NCI-H146 treated with DMSO at 0.1 percent for 48 hours (cell line): ENCODE data around the gene TEX51.

Experiments used
- DNase-seq: peaks from one replicate; lab custom pipeline; 2025; ENCODE audit not compliant: unreplicated experiment; lab: John Stamatoyannopoulos, UW

The TEX51 gene

DNA sequence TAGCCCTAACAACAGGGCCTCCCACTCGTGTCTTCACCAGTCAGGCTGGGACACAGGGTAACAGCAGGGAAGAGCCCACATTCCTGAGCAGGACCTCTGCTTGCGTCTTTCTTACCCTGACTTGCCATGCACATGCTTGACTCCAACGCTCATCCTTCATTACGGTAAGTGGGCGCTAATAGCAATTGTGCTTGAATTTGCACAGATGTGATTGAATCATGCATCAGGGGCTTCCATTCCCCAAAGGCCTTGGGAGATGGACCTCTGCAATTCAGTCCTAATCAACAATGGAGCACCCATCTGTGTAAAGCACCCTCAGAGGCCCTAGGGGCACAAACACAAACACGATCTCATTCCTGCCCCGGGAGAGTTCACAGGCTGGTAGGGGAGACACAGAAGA is 13.5 kb downstream of the TEX51 start:
- no peak for DNase-seq

DNA sequence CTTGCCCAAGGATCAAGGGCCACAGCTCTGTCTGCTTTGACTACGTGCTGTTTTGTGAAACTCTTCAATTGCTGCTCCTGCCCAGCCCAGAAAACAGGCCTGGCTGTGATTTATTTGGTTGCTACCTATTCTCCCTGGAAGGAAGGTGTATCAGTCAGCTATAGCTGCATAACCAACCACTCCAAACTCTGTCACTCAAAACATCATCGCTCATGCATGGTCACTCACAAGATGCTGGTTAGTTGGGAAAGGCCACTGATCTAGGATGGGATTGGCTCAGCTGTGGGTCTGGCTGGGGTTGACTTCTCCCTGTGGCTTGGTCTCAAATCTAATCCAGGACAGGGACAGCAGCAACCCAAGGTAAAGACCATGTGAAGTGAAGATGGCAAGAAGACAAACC is 14.6 kb downstream of the TEX51 start:
- DNase-seq, result no peak

DNA sequence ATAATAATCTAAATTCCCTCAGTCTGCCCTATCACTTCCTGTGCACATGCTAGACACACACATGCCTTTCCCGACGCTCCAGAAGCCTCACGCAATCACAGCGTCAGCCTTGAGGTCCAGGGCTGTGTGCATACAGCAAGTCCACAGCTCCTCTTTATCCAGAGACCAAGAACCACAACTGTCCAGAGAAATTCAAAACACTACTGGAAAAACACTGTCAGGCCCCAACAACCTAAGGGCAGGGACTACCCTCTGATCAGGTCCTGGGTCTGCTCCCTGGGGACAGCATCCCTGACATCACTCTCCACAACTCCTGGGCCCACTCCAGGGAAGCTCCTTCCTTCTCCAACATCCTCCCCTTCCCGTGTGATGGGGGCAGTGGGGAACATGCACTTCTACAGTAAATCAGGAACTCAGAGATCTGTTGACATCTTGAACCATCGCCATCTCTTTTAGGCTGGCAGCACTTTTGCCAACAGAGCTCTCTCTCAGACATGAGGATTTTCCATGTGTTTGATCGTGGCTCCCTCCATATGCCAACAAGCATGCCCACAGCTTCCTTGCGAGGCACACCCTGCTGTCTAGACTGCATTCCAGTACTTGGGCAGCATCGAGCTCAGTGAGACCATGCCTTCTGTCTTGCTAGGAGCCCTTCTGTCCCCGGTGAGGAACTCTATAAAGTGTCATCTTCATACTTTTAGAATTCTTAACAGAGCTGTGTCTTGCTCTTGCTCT is 15.4 kb downstream of the TEX51 start:
- DNase-seq, result no peak

DNA sequence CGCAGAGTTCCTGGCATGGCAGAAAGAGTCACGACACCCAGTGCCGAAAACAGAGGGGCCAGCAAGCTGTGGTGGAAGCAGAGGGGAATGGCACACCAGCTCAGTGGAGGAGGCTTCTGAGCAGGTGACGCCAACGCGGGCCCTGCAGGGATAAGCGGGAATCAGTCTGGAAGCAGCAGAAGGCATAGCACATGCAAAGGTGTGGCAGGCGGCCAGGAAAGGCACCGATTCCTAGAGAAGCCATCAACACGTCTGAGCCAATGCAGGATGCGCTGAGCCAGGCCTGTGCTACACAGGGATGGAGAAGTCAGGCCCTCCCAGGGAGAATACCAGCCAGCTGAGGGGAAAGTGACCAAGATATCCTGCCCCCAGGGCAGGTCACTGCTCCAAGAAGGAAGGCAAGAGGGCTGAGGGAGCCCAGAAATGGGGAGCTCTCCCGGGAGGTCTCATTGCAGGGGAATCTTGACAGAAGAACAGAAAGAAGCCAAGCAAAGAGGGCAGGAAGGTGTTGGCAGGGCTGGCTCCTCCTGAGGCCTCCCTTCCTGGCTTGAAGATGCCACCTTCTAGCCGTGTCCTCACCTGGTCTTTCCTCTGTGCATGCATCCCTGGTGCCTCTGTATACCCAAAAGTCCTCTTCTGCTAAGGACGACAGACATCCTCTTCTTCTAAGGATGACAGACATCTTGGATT is 16.3 kb downstream of the TEX51 start:
- no peak for DNase-seq

DNA sequence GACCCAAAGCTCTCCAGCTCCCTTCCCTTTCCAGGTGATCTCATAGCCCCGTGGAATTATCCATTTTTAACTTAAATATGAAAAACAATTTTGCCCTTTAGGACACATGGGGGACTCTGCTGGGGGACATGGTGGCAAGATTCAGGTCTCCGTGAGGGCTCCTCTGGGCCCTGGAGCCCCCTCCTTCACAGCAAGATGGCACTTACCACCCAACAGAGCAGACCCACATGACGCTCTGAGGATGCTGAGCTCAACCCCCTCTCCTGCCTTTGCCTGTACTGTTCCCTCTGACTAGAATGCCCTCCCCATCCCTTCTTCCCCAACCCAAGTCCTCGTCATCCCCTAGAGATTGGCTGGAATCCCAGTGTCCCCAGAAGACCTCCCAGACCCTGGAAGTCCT is 17.2 kb downstream of the TEX51 start:
- DNase-seq, result no peak

DNA sequence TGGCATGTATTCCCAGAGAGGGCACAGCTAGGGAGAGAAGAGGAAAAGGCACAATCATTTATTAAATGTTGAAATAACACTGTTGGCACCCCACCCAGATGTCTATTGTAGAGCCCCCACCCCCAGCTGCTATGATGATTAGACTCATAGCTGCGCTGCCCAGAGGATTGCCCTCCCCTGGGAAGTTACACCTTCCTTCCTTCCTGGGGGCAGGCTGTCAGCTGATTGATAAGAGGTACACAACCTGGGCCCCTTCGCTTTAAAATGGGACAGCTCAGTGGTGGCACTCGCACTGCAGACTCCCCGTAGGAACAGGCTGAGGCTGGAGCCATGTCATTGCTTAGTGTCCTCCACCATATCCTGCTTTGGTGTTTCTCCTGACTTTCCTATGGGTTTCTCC is 18.1 kb downstream of the TEX51 start:
- no peak for DNase-seq

DNA sequence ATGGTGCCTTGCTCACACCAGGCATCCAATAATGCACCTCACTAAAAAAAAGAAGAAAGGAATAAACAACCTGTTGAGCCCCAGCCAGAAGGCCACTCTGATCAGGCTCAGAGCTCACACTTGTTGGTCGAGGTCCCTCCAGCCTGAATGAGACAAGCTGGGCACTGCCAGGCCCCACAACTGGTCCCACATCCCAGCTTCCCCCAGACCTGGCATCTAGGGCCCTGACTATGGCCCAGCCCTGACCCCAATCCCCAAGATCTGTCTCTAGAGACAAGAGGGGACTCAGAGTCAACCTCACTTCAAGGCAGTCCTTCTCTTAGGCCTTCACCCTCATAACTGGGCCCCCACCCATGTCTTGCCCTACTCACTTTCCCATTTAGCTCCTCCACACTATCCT is 22.4 kb downstream of the TEX51 start:
- DNase-seq, result no peak

DNA sequence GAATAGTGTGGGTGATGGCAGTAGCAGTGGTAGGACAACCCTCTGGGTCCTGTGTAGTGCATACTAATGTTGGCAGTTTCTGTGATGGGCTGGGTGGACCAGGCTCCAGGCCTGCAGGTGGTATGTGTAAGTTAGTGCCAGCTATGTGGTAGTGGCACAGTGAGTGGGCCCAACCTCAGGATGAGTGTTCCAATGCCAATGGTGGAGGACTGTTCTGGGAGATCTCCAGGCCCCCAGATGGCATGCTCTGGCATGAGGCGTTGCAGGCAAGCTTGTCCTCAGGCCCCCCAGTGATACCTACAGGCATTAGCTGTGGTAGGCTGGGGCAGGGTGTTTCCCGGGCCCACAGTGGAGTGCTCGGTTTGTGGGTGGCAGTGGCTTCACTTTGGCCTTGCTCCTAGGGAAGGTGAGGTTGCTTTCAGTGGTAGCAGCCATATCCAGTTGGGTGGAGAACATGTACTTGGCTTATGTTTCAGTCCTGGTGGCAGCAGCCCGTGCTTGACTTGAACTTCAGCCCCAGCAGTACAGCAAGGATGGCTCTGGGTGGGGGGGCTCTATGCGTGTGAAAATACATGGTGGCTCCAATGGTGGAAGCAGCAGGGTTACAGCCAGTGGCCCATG is 32.4 kb downstream of the TEX51 start:
- DNase-seq, result no peak

DNA sequence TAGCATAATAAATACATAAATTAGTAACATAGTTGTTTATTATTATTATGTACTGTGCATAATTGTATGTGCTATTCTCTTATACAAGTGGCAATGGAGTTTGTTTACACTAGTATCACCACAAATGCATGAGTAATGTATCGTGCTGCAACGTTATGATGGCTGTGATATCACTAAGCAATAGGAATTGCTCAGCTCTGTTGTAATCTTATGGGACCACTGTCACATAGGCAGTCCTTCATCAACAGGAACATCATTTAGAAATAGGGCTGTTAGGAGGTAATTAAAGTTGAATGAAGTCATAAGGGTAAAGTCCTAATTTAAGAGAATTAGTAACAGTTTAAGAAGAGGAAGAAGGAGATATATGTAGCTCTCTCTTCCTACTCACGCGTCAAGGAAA is 33.8 kb downstream of the TEX51 start:
- DNase-seq, result no peak

DNA sequence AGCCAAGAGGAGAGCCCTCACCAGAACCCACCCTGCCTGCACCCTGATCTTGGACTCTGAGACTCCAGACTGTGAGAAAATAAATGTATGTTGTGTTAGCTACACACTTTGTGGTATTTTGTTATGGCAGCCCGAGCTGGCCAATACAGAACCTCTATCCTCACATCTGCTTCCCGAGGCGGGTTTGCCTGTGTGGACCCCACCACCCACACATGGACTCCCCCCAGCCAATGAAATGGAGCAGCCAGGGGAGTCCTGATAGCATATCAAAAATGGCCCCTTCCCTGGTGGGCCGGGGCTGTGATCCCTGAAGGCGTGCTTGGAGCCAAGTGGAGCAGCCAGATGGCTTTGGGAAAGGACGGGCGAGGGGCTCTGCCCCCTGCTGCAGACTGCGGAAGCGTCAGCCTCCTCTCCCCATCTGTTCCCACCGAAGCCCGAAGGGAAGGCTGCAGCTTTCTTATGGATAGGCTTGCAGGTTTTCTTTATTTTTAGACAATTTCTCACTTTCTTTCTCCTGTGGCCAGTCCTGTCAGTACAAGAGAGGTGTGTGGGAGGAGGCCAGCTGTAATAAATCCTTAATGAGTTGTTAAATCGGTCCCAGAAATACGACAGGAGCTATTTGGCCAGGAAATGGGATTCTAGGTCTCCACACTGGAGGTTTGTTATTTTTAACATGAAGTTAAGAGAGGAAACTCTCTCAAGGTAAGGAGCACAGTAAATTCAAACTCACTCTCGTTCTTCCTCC is 34.4 kb downstream of the TEX51 start:
- no peak for DNase-seq

DNA sequence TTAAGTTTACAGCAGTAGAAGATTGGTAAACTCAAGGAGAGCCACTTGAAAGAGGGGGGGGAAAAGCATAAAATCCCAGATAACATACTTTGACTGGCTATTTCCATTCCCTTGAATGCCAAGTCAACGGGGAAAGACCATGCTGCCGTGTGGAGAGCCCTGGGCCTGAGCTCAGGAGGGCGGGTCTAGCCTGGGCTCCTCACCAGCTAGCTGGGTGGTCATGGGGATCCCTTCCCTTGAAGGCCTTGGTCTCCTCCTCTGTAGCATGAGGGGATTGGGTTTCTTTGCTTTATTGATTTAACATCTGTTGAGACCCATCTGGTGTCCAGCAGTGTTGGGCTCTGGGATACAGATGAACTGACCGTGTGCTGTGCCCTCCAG is 35.0 kb downstream of the TEX51 start:
- no peak for DNase-seq

DNA sequence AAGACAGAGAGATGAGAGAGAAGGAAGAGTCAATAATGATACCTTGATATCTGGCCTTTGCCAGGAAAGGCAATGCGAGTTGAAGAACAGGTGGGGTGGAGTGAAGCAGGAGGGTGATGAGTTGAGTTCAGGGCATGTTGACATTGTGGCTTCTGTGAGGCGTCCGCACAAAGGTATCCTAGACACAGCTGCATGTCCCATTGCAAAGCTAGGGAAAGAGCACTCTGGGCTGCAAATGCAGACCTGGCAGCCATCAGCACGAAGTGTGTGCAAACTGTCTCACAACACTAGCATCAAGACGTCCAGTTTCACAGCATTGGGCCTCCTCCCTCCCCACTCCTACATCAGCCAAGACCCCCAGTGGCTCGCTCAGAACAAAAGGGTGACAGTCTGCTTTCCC is 36.1 kb downstream of the TEX51 start:
- no peak for DNase-seq

DNA sequence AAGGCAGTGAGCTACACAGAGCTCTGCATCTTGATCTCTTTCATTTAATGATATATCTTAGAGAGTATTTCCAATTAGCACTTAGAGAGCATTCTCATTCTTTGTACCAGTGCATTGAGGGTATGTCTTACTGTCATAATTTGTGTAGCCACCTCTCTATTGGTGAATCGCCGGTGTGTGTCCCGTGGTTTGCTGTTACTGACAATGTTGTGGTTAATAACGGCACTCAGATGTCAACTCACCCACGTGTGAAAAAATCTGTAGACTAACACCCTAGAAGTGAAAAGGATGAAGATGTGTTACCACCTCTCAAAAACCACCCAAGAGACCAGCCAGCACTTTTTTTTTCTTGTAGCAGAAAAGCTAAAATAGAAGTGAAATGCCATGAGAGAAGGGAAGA is 37.1 kb downstream of the TEX51 start:
- no peak for DNase-seq

DNA sequence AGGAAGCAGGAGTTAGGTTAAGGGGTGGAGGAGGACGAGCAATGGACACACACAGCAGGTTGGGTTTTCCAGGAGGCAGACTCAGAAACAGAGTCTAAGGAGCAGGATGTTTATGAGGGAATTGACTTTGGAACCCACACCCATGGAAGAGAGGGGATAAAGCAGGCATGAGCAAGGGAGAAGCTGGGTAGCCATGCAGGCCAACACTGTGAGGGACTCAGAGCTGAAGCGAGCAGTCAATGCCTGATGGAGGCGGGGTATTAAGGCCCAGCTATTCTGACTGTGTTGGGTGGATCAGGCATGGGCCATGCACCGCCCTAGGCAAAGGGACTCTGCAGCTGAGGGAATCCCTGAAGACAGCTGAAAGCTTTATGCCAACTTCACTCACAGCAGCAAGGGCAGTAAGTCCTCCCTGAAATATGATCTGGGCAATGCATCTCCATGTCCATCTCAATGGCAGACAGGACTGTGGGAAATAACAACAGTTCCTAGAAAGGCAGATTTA is 37.6 kb downstream of the TEX51 start:
- no peak for DNase-seq

DNA sequence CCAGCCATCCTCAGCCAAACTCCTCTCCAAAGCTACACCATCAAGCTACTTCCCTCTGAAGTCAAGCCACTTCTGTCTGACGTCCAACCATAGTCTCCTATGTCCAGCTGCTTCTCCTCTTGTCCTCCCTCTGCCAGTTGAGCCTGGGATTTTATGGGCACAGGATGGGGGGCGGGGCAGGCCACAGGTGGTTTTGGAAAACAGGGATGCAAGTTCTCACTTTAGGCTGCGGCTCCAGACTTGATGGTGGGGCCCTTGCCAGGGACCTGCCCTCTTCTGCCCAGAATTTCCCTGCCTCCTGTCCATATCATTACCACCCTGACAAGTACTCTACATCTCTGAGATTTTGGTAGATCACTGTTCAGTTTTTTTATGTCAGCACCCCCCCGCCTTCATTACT is 41.6 kb downstream of the TEX51 start:
- DNase-seq, result no peak

DNA sequence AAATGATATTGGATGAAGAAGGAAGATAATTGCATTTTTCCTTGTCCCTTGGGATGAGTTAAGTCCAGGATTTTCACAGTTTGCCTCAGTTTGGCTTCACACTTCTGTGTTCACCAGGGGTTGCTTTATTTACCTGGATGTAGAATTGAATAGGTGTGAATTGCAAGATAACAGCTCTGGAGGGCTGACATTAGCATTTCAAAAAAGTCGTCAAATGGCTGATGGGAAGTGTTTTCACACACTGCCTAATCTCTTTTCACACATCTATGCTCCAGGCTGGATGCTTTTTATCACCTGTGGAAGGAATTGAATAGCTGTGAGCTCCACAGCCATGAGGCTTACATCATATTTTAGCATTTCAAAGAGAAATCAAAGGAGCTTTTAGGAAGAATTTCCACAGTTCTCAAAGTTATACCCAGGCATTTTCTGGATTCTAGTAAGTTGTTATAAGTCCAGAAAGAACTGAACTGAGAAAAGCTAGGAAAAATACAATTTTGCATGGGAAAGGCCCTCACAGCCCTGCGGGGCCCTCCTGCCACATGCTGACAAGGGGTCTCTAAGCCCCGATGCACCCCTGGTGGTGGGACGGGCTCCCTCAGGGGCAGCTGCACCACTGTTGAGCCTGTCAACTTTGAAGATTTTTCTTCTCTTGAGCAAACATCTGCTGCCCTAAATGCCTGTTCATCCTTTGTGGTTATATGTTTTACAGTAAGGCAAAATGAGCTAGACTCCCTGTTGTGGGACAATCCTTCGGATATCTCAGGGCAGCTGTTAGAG is 43.9 kb downstream of the TEX51 start:
- no peak for DNase-seq

DNA sequence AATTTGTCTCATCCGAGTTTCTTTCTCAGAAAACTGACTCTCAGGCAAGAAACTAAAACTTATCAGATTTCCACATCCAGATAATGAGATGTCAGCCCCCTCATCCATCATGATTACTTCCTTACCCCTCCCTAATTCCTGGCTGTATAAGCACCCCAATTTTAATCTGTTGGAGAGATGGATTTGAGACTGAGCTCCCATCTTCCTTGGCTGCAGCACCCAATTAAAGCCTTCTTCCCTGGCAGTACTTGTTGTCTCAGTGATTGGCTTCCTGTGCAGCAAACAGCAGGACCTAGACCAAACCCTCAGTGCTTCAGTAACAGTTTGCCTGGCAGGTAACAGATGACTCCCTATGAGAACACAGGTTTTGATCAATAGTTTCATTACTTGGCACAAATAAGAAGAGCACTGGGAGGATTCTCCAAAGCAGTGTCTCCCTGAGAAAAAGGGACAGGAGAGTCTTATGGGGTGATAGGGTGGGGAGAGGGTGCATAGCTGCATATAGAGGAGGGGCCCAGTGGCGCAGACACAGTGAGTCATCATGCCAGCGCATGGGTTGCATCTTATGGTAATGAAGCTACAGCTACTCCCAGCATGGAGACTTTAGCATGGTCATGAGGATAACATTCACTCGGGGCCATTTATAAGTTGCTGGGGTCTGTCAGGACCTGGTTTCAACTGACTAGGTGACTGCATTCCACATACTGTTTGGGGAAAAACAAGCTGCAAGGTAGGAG is 45.1 kb downstream of the TEX51 start:
- no peak for DNase-seq

DNA sequence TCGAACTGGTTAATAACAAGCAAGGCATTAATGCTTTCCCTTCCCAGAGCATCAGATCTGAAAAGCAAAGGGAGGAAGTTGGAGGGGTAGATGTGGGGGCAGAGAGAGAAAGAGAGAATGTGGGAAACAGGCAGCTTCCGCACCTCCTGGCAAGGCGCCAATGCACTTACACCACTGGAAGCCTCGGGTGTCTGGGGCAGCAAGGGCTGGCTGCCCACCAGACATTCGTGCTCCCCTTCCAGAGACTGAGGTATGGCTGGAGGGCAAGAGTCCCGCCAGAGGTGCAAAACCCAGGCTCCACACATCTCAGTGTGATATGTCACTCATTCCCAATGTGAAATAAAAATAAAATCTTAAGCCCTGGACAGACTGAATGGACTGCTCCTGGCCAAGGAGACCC is 46.4 kb downstream of the TEX51 start:
- DNase-seq, result no peak

DNA sequence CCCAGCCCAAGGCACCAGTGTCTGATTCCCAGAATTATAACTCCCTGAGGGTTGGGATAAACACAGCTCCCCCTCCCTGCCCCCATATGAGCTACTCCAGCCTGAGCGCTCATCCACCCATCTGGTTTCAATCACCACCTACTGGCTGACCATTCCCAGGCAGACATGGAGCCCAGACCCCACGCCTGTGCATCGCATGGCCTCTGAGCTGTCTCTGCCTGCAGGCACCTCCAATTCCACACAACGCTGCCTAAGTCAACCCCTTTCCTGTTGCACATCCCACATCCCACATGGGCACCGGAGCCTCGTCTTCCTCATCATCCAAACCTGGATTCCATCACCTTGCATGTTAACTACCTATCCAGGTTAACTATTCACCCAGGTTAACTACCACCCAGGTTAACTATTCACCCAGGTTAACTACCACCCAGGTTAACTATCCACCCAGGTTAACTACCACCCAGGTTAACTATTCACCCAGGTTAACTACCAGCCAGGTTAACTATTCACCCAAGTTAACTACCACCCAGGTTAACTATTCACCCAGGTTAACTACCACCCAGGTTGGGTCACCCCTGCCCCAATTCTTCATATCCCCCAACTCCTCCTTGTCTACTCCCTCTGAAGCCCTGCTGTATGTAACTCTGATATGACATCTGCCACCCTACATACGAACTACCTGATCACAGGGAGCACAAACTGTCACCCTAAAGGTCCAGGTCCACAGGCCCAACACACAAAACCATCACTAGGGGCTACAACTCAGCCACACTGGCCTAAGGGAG is 47.8 kb downstream of the TEX51 start:
- DNase-seq, result no peak

DNA sequence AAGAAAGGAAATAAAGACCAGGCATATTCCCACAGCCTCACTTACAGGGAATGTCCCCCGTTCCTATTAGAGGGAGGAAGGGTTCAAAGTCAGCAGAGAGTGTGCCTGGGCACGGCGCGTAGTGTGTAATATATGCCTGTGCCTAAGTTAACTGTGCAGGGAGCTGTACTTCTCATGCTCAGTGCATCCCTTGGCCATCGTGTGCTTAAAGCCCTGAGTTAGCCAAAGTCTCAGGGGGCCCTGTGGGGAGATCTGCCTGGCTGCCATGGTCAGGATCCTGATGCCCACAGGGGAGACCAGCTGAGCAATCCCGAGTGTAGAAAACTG is 48.4 kb downstream of the TEX51 start:
- no peak for DNase-seq
